Thoracic aorta (tissue), 2 donors: ENCODE data around the gene NECTIN1. TPM values are rescaled to one million over a fixed set of nuclear protein-coding genes. Genes with fewer than 3 reads are reported as not detected.

Experiments used
- ATAC-seq: fragments of 150-250 bp; one replicate; pipeline ENCODE4 v1.8.0; 2017; ENCODE audit warnings: low read depth; ENCODE audit not compliant: insufficient number of reproducible peaks, low FRiP score
- DNase-seq: peaks from one replicate; pipeline ENCODE4 v3.0.0-alpha.2; 2020; ENCODE audit warnings: low spot score
- H3K27ac ChIP-seq, 2 donors: fragments of 200-600 bp; sonication (generic); 1 replicate in 1 of 2; 2 replicates in 1 of 2; pipeline ENCODE4 v1.5.1; 2016; ENCODE audit warnings: mild to moderate bottlenecking in 2 of 2, moderate library complexity in 2 of 2
- H3K27me3 ChIP-seq: fragments of 200-600 bp; sonication (generic); replicated peaks from 2 replicates; pipeline ENCODE4 v1.6.0; 2016; ENCODE audit warnings: mild to moderate bottlenecking; ENCODE audit not compliant: insufficient read depth
- H3K36me3 ChIP-seq: fragments of 200-600 bp; sonication (generic); one replicate; pipeline ENCODE4 v1.5.1; 2016
- H3K4me1 ChIP-seq, 2 donors: fragments of 200-600 bp; sonication (generic); 1 replicate in 1 of 2; 2 replicates in 1 of 2; pipeline versions ENCODE4 v1.5.1 to v1.6.0; 2016; ENCODE audit warnings: low read depth in 2 of 2, mild to moderate bottlenecking in 1 of 2; ENCODE audit not compliant: control insufficient read depth in 1 of 2
- H3K4me3 ChIP-seq: fragments of 200-600 bp; sonication (generic); 2 replicates; pipeline ENCODE4 v1.5.1; 2016; ENCODE audit warnings: mild to moderate bottlenecking
- H3K9me3 ChIP-seq: fragments of 200-600 bp; sonication (generic); 2 replicates; pipeline ENCODE4 v1.5.1; 2016
- total RNA-seq, 2 donors: library from RNA; depleted of rRNA; stranded (reverse); fragments of >200 nt; gene quantifications; one replicate each; pipeline versions ENCODE4 v1.1.0 to v1.2.3, GENCODE V29; 2016
- TF ChIP-seq, protein P1 (sequence below): fragments of 200-600 bp; sonication (generic); IDR thresholded peaks from one replicate; pipeline ENCODE4 v1.5.1; 2019; ENCODE audit warnings: antibody characterized with exemption

NECTIN1 gene
- total RNA-seq, 2 donors from 2014 or later, result 4.2 to 4.4 TPM

- H3K4me3 ChIP-seq, result no peak overlapping the region
- H3K27me3 ChIP-seq, result no peaks in the 10 kb centered on the region
- no peaks in the 10 kb centered on the region for H3K36me3 ChIP-seq
- ATAC-seq, result no peak
- no peak for DNase-seq
- H3K9me3 ChIP-seq, result no peaks in the 10 kb centered on the region
- peaks cover 12 to 23% of the 10 kb centered on the region in 2 donors for H3K4me1 ChIP-seq
- TF ChIP-seq, protein P1, sequence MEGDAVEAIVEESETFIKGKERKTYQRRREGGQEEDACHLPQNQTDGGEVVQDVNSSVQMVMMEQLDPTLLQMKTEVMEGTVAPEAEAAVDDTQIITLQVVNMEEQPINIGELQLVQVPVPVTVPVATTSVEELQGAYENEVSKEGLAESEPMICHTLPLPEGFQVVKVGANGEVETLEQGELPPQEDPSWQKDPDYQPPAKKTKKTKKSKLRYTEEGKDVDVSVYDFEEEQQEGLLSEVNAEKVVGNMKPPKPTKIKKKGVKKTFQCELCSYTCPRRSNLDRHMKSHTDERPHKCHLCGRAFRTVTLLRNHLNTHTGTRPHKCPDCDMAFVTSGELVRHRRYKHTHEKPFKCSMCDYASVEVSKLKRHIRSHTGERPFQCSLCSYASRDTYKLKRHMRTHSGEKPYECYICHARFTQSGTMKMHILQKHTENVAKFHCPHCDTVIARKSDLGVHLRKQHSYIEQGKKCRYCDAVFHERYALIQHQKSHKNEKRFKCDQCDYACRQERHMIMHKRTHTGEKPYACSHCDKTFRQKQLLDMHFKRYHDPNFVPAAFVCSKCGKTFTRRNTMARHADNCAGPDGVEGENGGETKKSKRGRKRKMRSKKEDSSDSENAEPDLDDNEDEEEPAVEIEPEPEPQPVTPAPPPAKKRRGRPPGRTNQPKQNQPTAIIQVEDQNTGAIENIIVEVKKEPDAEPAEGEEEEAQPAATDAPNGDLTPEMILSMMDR, result no peak
- H3K27ac ChIP-seq, result no peak overlapping the region
Observed at GRCh38 chr11:119723952-119724325, 5.1 kb downstream of the NECTIN1 start.

GRCh38 chr11:119723243-119723951, 5.6 kb downstream of the NECTIN1 start:
- Histone ChIP-seq H3K27me3 (no peaks in the 10 kb centered on the region), H3K4me3 (no peak overlapping the region), H3K4me1 (peaks cover 12 to 23% of the 10 kb centered on the region in 2 donors), H3K27ac (no peak overlapping the region), H3K9me3 (no peaks in the 10 kb centered on the region), H3K36me3 (no peaks in the 10 kb centered on the region)
- TF ChIP-seq, protein P1, result no peak
- no peak for DNase-seq
- no peak for ATAC-seq

GRCh38 chr11:119722281-119722794, 6.7 kb downstream of the NECTIN1 start:
- no peaks in the 10 kb centered on the region for H3K9me3 ChIP-seq
- ATAC-seq, result no peak
- no peaks in the 10 kb centered on the region for H3K27me3 ChIP-seq
- TF ChIP-seq, protein P1, result no peak
- no peak overlapping the region for H3K27ac ChIP-seq
- H3K4me1 ChIP-seq, result peaks cover 9 to 13% of the 10 kb centered on the region in 2 donors
- no peak overlapping the region for H3K4me3 ChIP-seq
- no peak for DNase-seq
- no peaks in the 10 kb centered on the region for H3K36me3 ChIP-seq

GRCh38 chr11:119721129-119722120, 7.6 kb downstream of the NECTIN1 start:
- no peaks in the 10 kb centered on the region for H3K36me3 ChIP-seq
- H3K4me1 ChIP-seq, result peaks cover 0 to 4% of the 10 kb centered on the region in 2 donors
- ATAC-seq (no peak), DNase-seq (no peak)
- H3K9me3 ChIP-seq, result no peaks in the 10 kb centered on the region
- no peak overlapping the region for H3K27ac ChIP-seq
- H3K27me3 ChIP-seq, result no peaks in the 10 kb centered on the region
- TF ChIP-seq, protein P1, result peak; percentile 20
- H3K4me3 ChIP-seq, result no peak overlapping the region
